GM18505 (cell line): ENCODE data around the gene FBLN5.
"Not testable (repeated sequence)": the region's sequence is repeated elsewhere in the genome, so short reads cannot be mapped to it uniquely, and the experiment has no call there.

Experiments
- ATAC-seq: cut with Tn5 transposase; IDR thresholded peaks from one replicate; pipeline ENCODE4 v1.9.1; 2021; ENCODE audit not compliant: unreplicated experiment
- POLR2A ChIP-seq: IDR thresholded peaks from 4 replicates; pipeline ENCODE4 v1.6.1; 2011; ENCODE audit warnings: borderline replicate concordance; ENCODE audit not compliant: insufficient read depth, insufficient read length; ENCODE audit errors: extremely low read depth

FBLN5 gene

DNA sequence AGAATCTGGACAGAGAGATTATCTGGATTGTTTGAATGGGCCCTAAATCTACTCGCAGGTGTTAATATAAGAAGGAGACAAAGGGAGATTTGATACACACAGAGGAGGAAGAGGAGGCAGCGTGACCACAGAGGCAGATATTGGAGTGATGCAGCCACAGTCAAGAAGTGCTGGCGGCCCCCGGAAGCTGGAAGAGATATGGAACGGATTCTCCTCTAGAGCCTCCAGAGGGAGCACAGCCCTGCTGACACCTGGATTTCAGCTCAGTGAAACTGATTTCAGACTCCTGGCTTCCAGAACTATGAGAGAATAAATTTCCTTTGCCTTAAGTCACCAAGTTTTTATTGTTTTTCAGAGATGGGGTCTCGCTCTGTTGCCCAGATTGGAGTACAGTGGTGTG, 71.0 kb downstream of the FBLN5 start:
- no peak for ATAC-seq
- TF ChIP-seq POLR2A, result no peak

DNA sequence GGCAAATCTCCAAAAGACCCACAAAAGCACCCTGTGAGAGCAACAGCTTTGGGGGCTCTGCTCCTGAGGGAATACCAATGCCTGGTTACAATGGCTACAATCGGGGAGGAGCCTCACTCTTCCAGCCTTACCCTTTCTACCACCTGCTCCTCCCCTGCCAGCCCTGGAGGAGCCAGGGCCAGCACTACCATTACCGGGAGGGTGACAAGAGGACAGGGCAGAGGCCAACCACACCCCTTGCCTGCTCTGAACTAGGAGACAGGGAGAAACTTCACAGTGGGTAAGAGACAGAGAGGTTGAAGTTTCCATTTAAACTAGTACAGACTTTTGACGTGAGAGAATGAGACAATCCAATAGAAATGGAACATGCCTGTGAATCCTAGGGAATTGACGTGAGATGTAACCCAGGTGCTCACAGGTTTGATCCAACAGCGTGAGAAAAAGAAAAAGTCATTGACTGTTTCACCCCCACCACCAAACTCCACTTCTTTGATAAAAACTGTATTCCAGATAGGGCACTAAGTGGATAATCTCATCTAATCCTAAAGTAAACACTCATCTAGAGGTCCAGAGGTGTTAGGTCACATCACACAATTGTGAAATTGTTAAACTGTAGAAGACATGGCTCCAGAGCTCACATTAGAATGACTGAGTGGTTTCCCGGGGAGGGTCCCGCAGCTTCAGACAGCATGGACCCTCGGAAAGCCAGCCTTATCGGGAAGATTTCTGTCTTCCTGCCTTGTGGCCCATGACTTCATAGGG, 71.8 kb downstream of the FBLN5 start:
- no peak for TF ChIP-seq POLR2A
- no peak for ATAC-seq

DNA sequence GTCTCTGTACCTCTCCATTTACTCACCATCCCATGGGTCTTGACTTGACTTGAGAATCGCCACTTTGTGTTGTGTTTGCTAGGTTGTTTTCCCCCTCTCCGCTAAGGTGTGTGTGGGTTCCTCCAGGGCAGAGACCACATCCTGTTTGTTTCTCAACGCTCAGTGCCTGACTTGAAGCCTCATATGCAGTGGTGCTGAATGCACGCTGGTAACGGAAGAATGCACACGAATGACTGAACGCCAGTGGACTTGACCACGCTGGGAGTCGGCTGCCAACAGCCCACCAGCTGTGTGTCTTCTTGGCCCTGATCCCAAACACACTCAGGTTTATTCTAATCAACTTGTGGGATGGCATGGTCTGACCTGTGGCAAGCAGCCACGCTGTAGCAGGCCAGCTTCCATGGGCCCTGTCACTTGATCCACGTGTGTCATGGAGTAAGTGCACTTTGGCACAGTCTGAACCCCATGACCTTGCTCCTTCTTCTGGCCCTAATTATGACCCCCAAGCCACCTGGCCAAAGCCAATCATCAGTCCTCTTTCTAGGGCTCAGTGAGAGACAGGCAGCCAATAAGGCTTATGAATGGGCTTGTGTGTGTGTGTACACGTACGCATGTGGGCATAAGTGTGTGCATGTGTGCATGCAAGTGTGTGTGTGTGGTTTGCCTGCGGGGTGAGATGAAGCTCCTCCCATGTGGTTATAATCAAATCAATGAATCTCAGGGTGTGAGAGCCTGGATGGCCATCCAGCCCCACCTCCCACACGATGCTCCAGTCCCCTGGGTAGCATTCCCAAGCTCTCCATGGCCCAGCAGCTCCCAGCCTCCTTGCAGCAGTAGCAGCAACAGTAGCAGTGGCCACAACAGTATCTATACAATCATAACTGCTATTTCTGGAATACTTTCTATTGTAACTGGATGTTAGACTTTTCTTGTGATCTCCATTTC, 73.8 kb downstream of the FBLN5 start:
- no peak for TF ChIP-seq POLR2A
- peak; percentile 78 for ATAC-seq

DNA sequence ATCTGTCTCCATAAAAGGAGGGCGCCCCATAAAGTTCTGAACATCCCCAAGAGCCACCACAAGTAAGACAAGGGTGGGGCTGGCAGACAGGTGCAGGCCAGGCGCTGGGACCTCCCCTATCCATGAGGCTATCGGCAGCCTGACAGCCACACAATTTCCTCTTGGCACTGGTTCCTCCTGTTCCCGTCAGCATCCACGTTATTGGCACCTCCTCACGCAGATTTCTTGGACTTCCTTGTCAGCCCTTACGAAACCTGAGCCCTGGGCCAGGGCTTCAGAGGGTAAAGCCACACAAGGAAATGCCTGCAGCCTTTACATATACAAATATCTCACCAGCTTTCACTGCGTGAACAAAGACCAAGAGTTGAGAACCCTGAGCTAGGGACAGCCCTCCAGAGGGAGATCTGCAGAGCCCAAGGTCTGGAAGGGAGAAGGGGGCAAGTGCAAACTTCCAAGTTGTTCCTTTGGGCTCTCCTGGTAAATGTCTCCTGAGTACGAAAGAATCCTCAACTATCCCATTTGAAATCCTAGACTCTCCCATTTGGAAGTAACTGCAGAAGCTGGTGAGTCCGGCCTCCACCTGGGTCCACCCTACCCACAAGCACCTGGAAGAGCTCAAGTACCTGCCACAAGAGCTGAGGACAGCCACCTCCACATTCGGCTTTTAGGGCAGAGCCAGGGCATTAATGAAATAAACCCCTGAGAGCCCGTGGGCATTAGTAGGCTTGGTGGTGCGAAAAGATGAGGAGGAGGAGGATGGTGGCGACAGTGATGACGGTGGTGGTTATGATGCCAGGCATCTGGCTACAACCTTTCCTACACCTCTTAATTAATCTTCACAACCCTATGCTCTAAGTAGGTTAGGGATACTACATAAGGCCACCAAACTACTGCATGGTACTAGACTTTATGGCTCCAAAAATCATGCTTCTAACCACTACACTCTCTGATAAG, 74.7 kb downstream of the FBLN5 start:
- no peak for ATAC-seq
- no peak for TF ChIP-seq POLR2A

DNA sequence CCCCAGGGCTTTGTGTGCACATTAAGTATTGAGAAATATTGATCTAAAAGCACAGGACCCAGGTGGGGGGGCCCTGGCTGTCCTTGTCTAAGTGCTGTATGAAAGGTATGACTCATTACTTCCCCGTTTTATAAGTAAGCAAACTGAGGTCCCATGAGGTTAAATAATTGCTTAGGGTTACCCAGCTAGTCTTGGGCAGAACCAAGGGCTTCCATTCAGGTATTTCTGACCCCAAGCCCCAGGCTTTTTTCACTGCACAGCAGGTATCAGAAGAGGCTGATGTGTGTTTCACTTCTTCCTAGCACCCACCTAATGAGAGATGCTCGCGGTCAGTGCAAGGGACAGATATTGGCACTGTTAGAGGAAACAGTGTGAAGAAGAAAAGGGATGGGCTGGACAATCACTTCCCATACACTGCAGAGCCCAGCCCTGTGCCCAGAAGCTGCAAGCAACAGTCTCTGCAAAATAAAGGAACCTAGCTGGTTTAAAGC, 75.4 kb downstream of the FBLN5 start:
- ATAC-seq, result no peak
- TF ChIP-seq POLR2A, result no peak

DNA sequence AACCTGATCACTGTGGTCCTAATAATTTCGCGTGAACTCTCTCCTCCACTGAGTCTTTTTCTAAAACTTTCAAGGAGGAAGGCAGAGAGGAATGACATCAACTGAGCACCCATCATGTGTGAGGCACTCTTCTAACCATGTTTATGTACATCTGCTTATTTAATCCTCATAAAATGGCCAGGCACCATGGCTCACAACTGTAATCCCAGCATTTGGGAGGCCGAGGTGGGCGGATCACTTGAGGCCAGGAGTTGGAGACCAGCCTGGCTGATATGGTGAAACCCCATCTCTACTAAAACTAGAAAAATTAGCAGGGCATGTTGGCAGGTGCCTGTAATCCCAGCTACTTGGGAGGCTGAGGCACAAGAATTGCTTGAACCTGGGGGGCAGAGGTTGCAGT, 76.1 kb downstream of the FBLN5 start:
- ATAC-seq, result not testable (repeated sequence)

DNA sequence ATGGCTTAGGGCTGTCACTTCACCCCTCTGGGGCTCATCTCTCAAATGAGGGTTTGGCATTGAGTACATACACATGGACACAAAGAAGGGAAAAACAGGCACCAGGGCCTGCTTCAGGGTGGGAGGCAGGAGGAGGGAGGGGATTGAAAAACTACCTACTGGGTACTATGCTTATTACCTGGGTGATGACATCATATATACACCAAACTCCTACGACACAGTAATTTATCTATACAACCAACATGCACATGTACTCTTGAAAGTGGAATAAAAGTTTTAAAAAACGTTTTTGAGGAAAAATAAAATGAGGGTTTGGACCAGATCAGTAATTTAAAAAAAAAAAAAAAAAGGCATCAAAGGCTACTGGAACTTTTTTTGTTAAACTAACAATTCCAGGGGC, 76.6 kb downstream of the FBLN5 start:
- ATAC-seq, result no peak
- TF ChIP-seq POLR2A, result no peak

DNA sequence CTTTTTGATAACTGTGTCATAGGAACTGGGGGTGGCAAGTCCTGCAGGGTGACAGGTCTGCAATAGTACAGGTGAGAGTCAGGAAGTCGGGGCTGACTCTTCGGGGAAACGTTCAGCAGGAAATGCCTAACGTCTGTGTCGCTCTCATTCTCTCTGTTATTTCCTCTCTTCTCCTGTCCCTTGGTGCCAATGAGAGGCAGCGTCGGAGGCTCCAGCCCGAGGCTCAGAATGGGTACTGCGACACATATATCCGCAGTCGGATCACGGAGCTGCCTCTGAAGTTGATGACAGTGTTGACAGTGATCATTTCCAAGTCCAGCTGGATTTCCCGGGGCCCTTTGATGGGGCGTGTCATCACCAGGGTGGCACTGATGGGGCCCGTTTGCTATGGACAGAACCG, 77.5 kb downstream of the FBLN5 start:
- no peak for ATAC-seq

DNA sequence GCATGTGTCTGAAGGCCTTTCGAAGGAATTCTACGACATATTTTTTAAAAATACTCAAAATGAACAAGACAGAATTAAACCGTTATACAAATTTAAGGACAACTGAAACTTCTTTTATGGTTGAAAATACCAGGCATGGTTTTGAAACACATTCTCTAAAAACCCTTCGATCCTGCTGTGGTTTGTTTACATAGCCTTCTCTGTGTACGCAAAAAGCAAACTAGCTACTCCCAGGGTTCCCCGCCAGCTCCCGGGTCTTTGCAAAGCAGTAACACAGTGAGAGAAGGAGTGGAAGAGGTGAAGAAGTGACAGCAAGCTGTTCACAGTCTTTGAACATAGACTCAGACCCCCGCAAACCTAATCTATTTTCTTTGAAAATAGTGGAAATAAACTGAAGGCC, 77.9 kb downstream of the FBLN5 start:
- TF ChIP-seq POLR2A, result no peak
- no peak for ATAC-seq

More for the DNA sequence above, 77.5 kb downstream of the FBLN5 start:
- no peak for TF ChIP-seq POLR2A

DNA sequence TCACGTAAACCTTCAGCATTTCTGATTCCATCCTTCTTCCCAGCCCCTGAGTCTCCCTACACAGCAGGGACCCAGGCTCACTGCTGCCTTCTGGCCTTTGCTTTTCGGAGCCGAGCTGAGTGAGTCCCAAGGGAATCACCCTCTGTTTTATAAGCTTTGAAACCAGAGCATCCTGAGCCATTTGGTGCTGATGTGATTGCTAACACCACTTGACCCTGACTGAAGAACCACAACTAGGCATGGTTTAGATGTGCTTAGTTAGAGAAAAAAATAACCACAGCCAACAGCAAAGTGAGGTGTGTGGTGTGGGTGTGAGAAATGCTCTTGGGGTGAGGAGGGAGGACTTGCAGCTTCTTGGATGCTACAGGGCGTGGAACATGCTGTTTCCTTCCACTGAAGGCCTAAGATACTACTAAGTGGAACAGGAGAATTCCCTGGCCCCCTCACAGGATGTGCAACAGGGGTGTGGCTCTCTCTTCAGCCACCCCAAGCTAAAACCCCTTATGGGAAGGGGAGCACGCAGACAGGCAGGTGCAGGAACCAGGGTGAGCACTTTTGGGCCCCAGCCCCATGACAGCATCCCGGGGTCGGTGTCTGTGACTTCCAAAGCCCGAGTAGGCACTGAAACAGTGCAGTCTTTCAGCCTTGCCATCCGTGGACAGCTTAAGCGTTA, 80.0 kb downstream of the FBLN5 start, which contains the start of gene TC2N:
TC2N (minus strand) TSS at position 221 of the 673 bp plus-strand sequence. CDS start 53,767 bp downstream, outside the sequence.
- no peak for TF ChIP-seq POLR2A
- ATAC-seq, result no peak

DNA sequence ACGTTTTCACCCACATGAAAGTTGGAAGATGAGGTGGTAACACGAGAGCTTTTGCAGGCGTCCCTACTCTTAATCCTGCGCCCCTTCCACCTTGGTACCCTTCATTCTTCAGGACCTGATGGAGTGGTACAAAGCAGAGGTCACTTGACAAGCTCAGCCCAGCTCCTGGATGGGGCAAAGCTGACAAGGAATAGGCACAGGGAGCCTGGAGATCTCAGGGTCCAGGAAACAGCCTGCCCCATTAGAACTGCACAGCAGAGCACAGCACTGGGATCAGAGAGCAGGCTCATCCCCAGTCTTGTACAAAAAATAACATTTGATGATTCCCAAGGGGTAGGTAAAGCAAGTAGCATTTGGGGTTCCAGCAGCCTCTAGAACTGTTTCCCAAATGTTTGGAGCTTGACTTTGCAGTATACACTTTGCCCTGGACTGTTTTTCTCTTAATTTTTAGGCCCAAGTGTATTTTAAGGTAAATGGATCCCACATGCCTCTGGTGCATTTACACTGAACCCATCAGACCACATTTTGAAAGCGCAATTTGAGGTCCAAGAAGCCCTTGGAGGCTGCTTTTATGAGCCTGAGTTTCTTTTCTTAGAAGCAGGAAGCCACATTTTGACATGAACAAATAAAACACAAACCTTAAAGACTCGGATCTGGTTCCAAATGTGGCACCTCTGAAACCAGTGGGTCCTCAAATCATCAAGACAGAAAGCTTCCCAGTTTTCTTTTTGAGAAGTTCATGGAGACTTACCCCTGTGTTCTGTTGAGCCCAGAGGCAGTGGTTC, 80.8 kb downstream of the FBLN5 start:
- TF ChIP-seq POLR2A, result no peak
- no peak for ATAC-seq
